BLaER1 treated with 17β-estradiol and CSF1 and Interleukin-3, amounts not matched to agents 10 nM and 100 nM (cell line): Measurements from ENCODE around the gene EFHD2.
"Not testable (repeated sequence)": the region's sequence is repeated elsewhere in the genome, so short reads cannot be mapped to it uniquely, and the experiment has no call there.

Experiments
- H3K27ac ChIP-seq, 11 experiments: shearing (Covaris generic); formaldehyde crosslinking; 2 replicates each; pipeline ENCODE4 v1.8.1; 2022
- H3K27me3 ChIP-seq, 11 experiments: shearing (Covaris generic); formaldehyde crosslinking; 2 replicates each; pipeline ENCODE4 v1.8.1; 2022
- H3K36me3 ChIP-seq, 11 experiments: shearing (Covaris generic); formaldehyde crosslinking; 2 replicates each; pipeline ENCODE4 v1.8.1; 2022
- H3K4me1 ChIP-seq, 10 experiments: shearing (Covaris generic); formaldehyde crosslinking; 2 replicates each; pipeline ENCODE4 v1.8.1; 2022
- H3K4me2 ChIP-seq, 11 experiments: shearing (Covaris generic); formaldehyde crosslinking; 2 replicates each; pipeline ENCODE4 v1.8.1; 2022
- H3K4me3 ChIP-seq, 10 experiments: shearing (Covaris generic); formaldehyde crosslinking; 2 replicates each; pipeline ENCODE4 v1.8.1; 2022
- H3K9ac ChIP-seq, 11 experiments: shearing (Covaris generic); formaldehyde crosslinking; 2 replicates each; pipeline ENCODE4 v1.8.1; 2022
- H3K9me3 ChIP-seq, 11 experiments: shearing (Covaris generic); formaldehyde crosslinking; replicated peaks in 1 of 11; 2 replicates each; pipeline ENCODE4 v1.8.1; 2022
- H4K20me1 ChIP-seq, 11 experiments: shearing (Covaris generic); formaldehyde crosslinking; 2 replicates each; pipeline ENCODE4 v1.8.1; 2022
- Cebpa-rat ChIP-seq, 11 experiments: shearing (Covaris generic); IDR thresholded peaks; 2 replicates each; pipeline ENCODE4 v1.8.1; 2022

The EFHD2 gene

DNA sequence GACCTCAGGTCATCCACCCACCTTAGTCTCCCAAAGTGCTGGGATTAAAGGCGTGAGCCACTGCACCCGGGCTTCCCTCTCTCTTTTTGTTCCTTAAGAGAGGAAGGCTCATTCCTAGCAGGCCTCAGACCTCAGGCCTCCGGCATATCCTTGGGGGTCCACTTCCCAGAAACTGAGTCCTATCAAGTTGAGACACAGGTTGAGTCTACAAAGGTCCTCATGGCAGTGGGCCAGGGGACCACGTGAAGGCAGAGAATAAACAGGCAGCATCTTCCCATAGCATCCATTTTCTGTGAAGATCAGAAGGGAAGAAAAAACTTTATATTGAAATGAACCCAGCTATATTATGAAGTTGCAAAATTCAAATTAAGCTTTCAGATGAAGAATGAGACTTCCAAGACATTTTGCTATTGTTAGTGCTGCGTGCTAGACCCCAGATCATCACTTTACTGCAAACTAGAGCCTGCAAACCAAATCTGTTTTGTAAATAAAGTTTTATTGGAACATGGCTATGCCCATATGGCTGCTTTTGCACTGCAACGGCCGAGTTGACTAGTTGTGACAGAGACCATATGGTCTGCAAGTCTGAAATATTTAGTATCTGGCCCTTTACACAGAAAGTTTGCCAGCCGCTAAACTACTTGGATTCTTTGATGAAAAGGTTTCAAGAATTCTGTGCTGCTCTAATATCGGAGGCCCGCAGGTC is 43.3 kb downstream of the EFHD2 start:
- Histone ChIP-seq H3K4me2 (no peak overlapping the region), H3K27me3 (no peaks in the 10 kb centered on the region), H3K9me3 (peaks cover 0 to 6% (median 0%) of the 10 kb centered on the region in 11 experiments; a peak in 1 of 22 replicates), H3K27ac (no peak overlapping the region), H3K36me3 (no peaks in the 10 kb centered on the region), H3K9ac (no peak overlapping the region), H3K4me3 (no peak overlapping the region), H3K4me1 (peaks cover 0 to 8% (median 2%) of the 10 kb centered on the region in 10 experiments; a peak in 6 of 20 replicates), H4K20me1 (no peaks in the 10 kb centered on the region)
- no peak for TF ChIP-seq Cebpa-rat (IDR thresholded peaks at IDR 0.05)

GRCh38 chr1:15453734-15454133 is 44.0 kb downstream of the EFHD2 start:
- Histone ChIP-seq H3K27ac (no peak overlapping the region), H3K36me3 (no peaks in the 10 kb centered on the region), H3K27me3 (no peaks in the 10 kb centered on the region), H4K20me1 (no peaks in the 10 kb centered on the region), H3K4me3 (no peak overlapping the region), H3K4me2 (no peak overlapping the region), H3K9me3 (peaks cover 0 to 6% (median 0%) of the 10 kb centered on the region in 11 experiments; a peak in 1 of 22 replicates), H3K4me1 (peaks cover 0 to 8% (median 2%) of the 10 kb centered on the region in 10 experiments; a peak in 6 of 20 replicates), H3K9ac (no peak overlapping the region)
- TF ChIP-seq Cebpa-rat (IDR thresholded peaks at IDR 0.05), result no peak

- peaks cover 0 to 6% (median 0%) of the 10 kb centered on the region in 11 experiments; a peak in 1 of 22 replicates for H3K9me3 ChIP-seq
- H3K4me2 ChIP-seq, result no peak overlapping the region
- TF ChIP-seq Cebpa-rat (IDR thresholded peaks at IDR 0.05), result no peak
- H3K36me3 ChIP-seq, result no peaks in the 10 kb centered on the region
- no peak overlapping the region for H3K9ac ChIP-seq
- no peaks in the 10 kb centered on the region for H3K27me3 ChIP-seq
- no peaks in the 10 kb centered on the region for H4K20me1 ChIP-seq
- peaks cover 0 to 9% (median 3%) of the 10 kb centered on the region in 10 experiments; a peak in 7 of 20 replicates for H3K4me1 ChIP-seq
- H3K4me3 ChIP-seq, result no peak overlapping the region
- H3K27ac ChIP-seq, result no peak overlapping the region
Observed at GRCh38 chr1:15454256-15454655, 44.6 kb downstream of the EFHD2 start.

DNA sequence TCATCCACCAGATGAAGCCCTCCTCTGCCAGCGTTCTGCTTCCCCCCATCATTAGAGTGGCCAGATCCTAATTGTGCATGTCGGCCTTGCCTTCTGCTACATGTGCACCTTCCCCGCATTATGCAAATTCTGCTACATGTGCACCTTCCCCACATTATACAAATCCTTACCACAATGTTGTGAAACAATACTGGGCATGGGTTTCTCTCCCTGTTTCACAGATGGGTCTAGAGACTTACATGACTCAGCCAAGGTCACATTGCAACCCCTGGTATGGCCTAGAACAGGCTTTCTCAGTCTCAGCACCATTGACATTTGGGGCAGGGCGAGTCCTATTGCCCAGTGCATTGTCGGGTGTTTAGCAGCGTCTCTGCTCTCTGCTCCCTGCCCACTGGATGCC is 45.8 kb downstream of the EFHD2 start:
- H4K20me1 ChIP-seq, result no peaks in the 10 kb centered on the region
- H3K27me3 ChIP-seq, result no peaks in the 10 kb centered on the region
- H3K4me1 ChIP-seq, result peaks cover 7 to 21% (median 10%) of the 10 kb centered on the region in 10 experiments
- no peaks in the 10 kb centered on the region for H3K36me3 ChIP-seq
- no peak overlapping the region for H3K4me2 ChIP-seq
- H3K9ac ChIP-seq, result no peak overlapping the region
- H3K27ac ChIP-seq, result no peak overlapping the region
- peaks cover 0 to 6% (median 0%) of the 10 kb centered on the region in 11 experiments; a peak in 1 of 22 replicates for H3K9me3 ChIP-seq
- H3K4me3 ChIP-seq, result no peak overlapping the region
- no peak for TF ChIP-seq Cebpa-rat (IDR thresholded peaks at IDR 0.05)

- TF ChIP-seq Cebpa-rat (IDR thresholded peaks at IDR 0.05), result no peak
- Histone ChIP-seq H3K9ac (no peak within 1 kb of the TSS), H3K4me2 (no peak within 1 kb of the TSS), H3K27ac (no peak within 1 kb of the TSS), H3K4me1 (peaks cover 12 to 24% (median 16%) of the 10 kb centered on the region in 10 experiments), H3K4me3 (no peak within 1 kb of the TSS), H3K27me3 (no peaks in the 10 kb centered on the region), H4K20me1 (no peaks in the 10 kb centered on the region), H3K36me3 (no peaks in the 10 kb centered on the region), H3K9me3 (peaks cover 0 to 6% (median 0%) of the 10 kb centered on the region in 11 experiments; a peak in 1 of 22 replicates)
Observed at GRCh38 chr1:15456313-15456954, 46.7 kb downstream of the EFHD2 start, which contains the start of gene CELA2A. TSS of gene CELA2A (plus strand) at chr1:15456732. CDS start at chr1:15456754, 22 bp downstream.

DNA sequence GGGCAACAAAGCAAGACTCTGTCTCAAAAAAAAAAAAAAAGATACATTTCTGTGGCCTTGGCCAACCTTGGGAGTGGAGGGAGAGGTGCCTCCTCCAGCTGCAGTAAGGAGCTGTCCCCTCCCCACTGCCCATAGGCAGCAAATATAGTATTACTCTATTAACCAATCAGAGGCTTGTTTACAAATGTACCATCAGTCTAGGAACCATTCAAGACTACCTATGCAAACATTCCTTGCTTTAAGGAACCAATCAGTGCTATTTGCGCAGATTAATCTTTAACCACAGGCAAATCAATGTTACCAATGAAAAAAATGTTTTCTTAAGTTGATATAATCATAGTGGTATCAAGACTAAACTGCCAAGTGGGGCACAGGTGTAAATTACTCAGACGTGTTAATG is 47.9 kb downstream of the EFHD2 start:
- no peaks in the 10 kb centered on the region for H3K9me3 ChIP-seq
- no peak overlapping the region for H3K27ac ChIP-seq
- TF ChIP-seq Cebpa-rat (IDR thresholded peaks at IDR 0.05), result no peak
- peaks cover 12 to 24% (median 16%) of the 10 kb centered on the region in 10 experiments for H3K4me1 ChIP-seq
- no peak overlapping the region for H3K4me2 ChIP-seq
- H3K27me3 ChIP-seq, result no peaks in the 10 kb centered on the region
- no peak overlapping the region for H3K4me3 ChIP-seq
- no peak overlapping the region for H3K9ac ChIP-seq
- H4K20me1 ChIP-seq, result no peaks in the 10 kb centered on the region
- H3K36me3 ChIP-seq, result no peaks in the 10 kb centered on the region

- H4K20me1 ChIP-seq, H3K27ac ChIP-seq, H3K4me3 ChIP-seq, H3K27me3 ChIP-seq, H3K9ac ChIP-seq, H3K9me3 ChIP-seq, H3K36me3 ChIP-seq, H3K4me2 ChIP-seq: not testable (repeated sequence)
- H3K4me1 ChIP-seq, result peaks cover 12 to 25% (median 16%) of the 10 kb centered on the region in 10 experiments
Observed at GRCh38 chr1:15458388-15458787, 48.7 kb downstream of the EFHD2 start.

DNA sequence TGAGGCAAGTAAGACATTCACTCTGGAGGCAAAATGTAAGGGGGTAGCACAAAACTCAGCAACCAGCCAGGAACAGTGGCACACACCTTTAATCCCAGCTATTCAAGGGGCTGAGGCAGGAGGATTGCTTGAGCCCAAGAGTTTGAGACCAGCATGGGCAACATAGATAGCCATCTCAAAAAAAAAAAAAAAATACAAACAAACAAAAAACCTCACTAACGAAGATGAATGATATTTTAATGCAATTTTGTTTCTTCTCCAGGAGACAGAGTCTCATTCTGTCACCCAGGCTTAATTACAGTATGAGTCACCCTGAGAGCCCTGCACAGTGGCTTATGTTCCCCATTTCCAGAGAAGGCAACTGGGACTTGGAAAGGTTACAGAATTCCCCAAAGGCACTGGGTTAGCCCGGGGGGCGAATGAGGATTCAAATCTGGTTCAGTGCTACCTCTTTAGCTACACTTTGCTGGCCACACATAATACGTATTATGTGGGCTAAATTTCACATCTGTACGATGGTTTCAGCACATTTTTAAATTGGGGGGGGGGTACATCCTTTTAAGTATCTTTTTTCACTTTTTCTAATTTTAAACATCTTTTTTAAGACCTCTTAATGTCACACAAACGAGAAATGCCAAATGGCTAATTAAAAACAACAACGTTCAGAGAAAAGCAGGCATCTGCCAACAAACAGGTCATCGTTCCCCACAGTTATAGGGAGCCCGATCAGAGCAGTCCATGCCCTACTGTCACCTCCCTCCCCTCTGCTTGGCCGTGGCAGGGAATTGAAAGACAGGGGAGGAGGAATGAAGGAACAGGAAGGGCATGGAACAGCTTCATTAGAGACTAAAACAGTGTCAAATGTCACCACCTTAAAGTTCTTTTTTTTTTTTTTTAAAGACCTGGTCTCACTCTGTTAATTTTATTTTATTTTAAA is 50.4 kb downstream of the EFHD2 start:
- Histone ChIP-seq H3K27me3 (no peaks in the 10 kb centered on the region), H3K4me2 (peak overlapping the region; percentile 7 to 54 (median 39); a peak in 21 of 22 replicates), H3K9me3 (no peaks in the 10 kb centered on the region), H3K4me1 (peaks cover 12 to 41% (median 18%) of the 10 kb centered on the region in 10 experiments), H3K27ac (no peak overlapping the region), H3K9ac (no peak overlapping the region), H3K36me3 (no peaks in the 10 kb centered on the region), H3K4me3 (no peak overlapping the region), H4K20me1 (no peaks in the 10 kb centered on the region)
- no peak for TF ChIP-seq Cebpa-rat (IDR thresholded peaks at IDR 0.05)

- Histone ChIP-seq H3K9me3 (no peaks in the 10 kb centered on the region), H3K27me3 (no peaks in the 10 kb centered on the region), H3K36me3 (no peaks in the 10 kb centered on the region), H3K27ac (no peak overlapping the region), H4K20me1 (no peaks in the 10 kb centered on the region), H3K4me3 (no peak overlapping the region), H3K4me2 (peak overlapping the region in 10 of 11 experiments; percentile 17 to 54 (median 41); a peak in 21 of 22 replicates), H3K4me1 (peaks cover 12 to 43% (median 18%) of the 10 kb centered on the region in 10 experiments), H3K9ac (no peak overlapping the region)
- TF ChIP-seq Cebpa-rat (IDR thresholded peaks at IDR 0.05), result no peak
Observed at GRCh38 chr1:15460708-15461095, 51.0 kb downstream of the EFHD2 start.

DNA sequence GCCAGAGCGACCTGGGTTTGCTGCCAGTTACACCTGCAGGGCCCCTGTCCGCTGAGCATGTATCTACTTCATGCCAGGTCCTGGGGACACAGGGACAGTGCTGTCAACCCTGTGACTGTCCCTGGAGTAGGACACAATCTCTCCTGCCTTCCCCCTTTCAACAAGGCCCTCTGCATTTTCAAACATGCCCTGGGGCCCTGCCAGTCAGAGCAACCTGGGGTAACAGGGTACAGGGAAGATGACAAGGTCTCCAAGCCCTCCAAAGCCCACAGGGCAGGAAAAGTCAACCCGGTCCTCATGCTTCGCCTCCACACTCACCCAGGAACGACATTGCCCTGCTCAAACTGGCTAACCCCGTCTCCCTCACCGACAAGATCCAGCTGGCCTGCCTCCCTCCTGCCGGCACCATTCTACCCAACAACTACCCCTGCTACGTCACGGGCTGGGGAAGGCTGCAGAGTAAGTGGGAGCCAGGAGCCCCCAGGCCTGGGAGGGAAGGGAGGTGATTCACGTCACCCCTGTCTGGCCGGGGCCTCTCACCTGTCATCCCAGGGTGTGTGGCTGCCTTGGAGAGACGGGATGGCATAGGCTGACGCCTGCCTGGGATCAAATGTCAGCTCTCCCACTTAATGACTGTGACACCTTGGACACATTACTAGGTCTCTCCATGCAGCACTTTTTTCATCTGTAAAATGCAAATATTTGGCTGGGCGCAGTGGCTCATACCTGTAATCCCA is 53.5 kb downstream of the EFHD2 start:
- Histone ChIP-seq H3K4me1 (peaks cover 12 to 42% (median 18%) of the 10 kb centered on the region in 10 experiments), H3K4me2 (peak overlapping the region in 2 of 11 experiments; percentile 67 to 70; a peak in 1 of 22 replicates)
- not testable (repeated sequence) for H3K9me3 ChIP-seq, H3K36me3 ChIP-seq, H4K20me1 ChIP-seq, H3K27me3 ChIP-seq, H3K4me3 ChIP-seq, H3K27ac ChIP-seq, H3K9ac ChIP-seq

GRCh38 chr1:15463926-15464322 is 54.2 kb downstream of the EFHD2 start:
- H4K20me1 ChIP-seq, H3K27ac ChIP-seq, H3K36me3 ChIP-seq, H3K27me3 ChIP-seq, H3K9me3 ChIP-seq, H3K4me3 ChIP-seq, H3K9ac ChIP-seq: not testable (repeated sequence)
- Histone ChIP-seq H3K4me1 (peaks cover 12 to 42% (median 18%) of the 10 kb centered on the region in 10 experiments), H3K4me2 (peak overlapping the region in 3 of 11 experiments; percentile 67 to 76 (median 70); a peak in 6 of 22 replicates)
